ENCODE data around the gene CACNA2D2. TPM values are rescaled to one million over a fixed set of nuclear protein-coding genes. Genes with fewer than 3 reads are reported as not detected.

CACNA2D2 gene
- total RNA-seq, 1 donor from 2014 or later, result 19.4 TPM

DNA sequence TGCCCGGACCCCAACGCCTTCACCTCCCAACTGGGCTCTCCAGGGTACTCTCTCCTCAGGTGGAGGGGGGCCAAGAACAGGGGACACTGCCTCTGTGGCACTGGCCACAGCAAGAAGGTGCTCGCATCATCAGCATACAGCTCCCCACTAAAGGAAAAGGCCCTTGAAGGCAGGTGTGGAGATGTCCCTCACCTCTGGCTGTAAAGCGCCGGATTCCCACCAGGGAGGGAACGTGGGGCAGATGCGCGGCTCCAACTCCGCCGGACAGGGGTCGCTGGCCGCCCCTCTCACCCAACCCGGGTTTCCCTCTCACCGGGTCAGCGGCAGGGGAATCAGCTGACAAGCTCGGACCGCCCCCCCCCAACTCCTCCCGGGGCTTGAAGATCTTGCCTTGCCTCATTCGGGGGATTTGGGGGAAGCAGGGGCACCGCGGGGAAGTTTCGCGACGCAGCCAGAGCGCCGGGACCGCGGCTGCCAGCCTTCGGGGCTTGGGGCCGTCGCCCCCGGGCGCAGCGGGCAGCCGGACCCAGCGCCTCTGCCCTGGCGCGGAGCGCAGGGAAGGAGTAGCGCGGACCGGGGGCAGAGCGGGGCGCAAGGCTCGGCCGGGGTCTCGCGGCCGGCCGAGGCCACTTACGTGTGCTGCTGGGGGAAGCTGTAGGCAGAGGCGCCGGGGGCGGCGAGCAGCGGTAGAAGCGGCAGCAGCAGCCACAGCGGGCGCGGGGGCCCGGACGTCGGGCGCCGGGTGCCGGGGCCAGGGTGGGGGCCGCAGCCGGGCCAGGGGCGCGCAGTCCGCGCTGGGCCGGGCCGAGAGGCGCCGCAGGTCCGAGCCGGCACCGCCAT lies 630 bp downstream of the CACNA2D2 start:
- Mint-ChIP-seq H3K4me1 (ENCODE audit: unreplicated experiment) (peaks cover 12% of the 10 kb centered on the region), H3K9me3 (no peaks in the 10 kb centered on the region), H3K36me3 (no peaks in the 10 kb centered on the region), H3K27me3 (peaks cover 47% of the 10 kb centered on the region), H3K27ac (no peak overlapping the region), H3K4me3 (peak overlapping the region; percentile 86)
- TF ChIP-seq, protein P1, sequence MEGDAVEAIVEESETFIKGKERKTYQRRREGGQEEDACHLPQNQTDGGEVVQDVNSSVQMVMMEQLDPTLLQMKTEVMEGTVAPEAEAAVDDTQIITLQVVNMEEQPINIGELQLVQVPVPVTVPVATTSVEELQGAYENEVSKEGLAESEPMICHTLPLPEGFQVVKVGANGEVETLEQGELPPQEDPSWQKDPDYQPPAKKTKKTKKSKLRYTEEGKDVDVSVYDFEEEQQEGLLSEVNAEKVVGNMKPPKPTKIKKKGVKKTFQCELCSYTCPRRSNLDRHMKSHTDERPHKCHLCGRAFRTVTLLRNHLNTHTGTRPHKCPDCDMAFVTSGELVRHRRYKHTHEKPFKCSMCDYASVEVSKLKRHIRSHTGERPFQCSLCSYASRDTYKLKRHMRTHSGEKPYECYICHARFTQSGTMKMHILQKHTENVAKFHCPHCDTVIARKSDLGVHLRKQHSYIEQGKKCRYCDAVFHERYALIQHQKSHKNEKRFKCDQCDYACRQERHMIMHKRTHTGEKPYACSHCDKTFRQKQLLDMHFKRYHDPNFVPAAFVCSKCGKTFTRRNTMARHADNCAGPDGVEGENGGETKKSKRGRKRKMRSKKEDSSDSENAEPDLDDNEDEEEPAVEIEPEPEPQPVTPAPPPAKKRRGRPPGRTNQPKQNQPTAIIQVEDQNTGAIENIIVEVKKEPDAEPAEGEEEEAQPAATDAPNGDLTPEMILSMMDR (conservative IDR thresholded peaks at IDR 0.05), result no peak
- no peak for DNase-seq (ENCODE audit: extremely low spot score, unreplicated experiment)

DNA sequence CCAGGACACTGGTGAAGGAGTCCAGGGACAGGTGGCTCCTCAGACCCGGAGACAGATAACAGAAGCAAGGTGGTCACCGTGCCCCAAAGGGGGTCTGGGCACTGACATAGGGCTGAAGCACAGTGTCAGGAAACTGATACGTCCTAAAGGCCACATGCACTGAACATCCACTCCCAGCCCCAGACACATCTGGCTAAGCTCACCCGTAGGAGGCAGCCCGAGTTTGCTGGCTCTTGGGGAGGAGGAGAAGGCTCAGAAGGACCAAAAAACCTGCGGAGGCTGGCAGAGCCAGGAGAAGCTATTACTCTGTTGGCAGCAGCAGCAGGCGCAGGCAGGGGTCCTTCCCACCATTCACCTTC lies 1.2 kb downstream of the CACNA2D2 start:
- H3K27me3 Mint-ChIP-seq, result peaks cover 50% of the 10 kb centered on the region
- H3K4me3 Mint-ChIP-seq, result peak overlapping the region; percentile 86
- no peaks in the 10 kb centered on the region for H3K36me3 Mint-ChIP-seq
- H3K27ac Mint-ChIP-seq, result no peak overlapping the region
- no peak for DNase-seq (ENCODE audit: extremely low spot score, unreplicated experiment)
- H3K4me1 Mint-ChIP-seq (ENCODE audit: unreplicated experiment), result peaks cover 13% of the 10 kb centered on the region
- TF ChIP-seq, protein P1 (conservative IDR thresholded peaks at IDR 0.05), result no peak
- H3K9me3 Mint-ChIP-seq, result no peaks in the 10 kb centered on the region

DNA sequence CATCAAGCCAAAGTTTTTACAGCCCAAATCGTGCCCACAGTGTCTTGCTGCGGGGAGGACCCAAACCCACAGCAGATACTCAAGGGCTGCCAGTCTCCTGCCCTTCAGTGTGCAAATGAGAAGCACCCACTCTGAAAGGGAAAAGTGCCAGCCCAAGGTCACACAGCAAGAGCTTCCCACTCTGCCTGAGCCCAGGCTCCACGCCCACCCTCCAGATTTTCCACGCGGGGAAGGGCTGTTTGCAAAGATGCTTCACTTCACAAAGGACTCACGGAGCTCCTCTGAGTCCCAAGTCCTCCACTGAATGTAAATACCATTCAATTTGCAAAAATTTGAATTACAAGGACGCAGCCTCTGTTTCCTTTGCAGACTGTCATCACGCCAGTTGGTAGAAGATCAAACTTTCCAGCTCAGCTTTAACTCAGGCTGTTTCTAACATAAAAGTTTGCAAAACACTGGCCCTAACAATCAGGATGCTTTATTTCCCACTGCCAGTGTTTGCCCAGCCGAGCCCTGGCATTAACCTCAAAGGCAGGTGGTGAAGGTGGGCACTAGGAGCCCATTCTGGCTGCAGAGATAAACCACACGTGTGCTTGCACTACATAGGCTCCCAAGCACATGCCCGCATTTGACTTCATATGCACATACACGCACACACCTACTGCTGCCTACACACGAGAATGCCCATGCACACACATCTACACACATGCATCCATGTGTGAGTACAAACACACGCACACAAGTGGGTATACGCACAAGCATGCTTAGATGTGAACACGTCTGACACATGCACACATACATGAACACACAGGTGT lies 7.6 kb downstream of the CACNA2D2 start:
- peaks cover 25% of the 10 kb centered on the region for H3K27me3 Mint-ChIP-seq
- H3K4me1 Mint-ChIP-seq (ENCODE audit: unreplicated experiment), result peaks cover 12% of the 10 kb centered on the region
- H3K4me3 Mint-ChIP-seq, result no peak overlapping the region

DNA sequence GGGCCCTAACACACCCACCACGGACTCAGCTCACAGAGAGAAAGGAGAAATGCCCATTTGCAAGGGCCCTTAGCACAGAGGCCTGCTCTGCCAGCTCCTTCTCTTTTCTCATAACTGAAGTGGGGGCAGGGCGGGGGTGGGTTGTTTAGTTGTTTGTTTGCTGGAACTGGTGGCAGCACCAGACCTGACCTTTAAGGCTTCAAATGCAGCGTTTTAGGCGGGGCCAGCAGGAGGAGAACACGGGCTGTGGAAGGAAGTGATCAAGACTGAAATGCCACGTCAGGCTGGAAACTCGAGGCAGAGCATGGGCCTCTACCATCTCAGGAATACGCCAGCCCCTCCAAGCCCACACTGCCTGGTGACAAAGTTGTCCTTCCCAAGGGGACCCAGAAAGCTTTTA lies 9.3 kb downstream of the CACNA2D2 start:
- Mint-ChIP-seq H3K4me1 (ENCODE audit: unreplicated experiment) (peaks cover 12% of the 10 kb centered on the region), H3K27me3 (peaks cover 12% of the 10 kb centered on the region), H3K9me3 (no peaks in the 10 kb centered on the region), H3K4me3 (no peak overlapping the region), H3K36me3 (no peaks in the 10 kb centered on the region), H3K27ac (no peak overlapping the region)
- DNase-seq (ENCODE audit: extremely low spot score, unreplicated experiment), result no peak
- TF ChIP-seq, protein P1 (conservative IDR thresholded peaks at IDR 0.05), result no peak

More for the DNA sequence above, 7.6 kb downstream of the CACNA2D2 start:
- DNase-seq (ENCODE audit: extremely low spot score, unreplicated experiment), result no peak
- Mint-ChIP-seq H3K36me3 (no peaks in the 10 kb centered on the region), H3K27ac (no peak overlapping the region), H3K9me3 (no peaks in the 10 kb centered on the region)
- TF ChIP-seq, protein P1 (conservative IDR thresholded peaks at IDR 0.05), result no peak

DNA sequence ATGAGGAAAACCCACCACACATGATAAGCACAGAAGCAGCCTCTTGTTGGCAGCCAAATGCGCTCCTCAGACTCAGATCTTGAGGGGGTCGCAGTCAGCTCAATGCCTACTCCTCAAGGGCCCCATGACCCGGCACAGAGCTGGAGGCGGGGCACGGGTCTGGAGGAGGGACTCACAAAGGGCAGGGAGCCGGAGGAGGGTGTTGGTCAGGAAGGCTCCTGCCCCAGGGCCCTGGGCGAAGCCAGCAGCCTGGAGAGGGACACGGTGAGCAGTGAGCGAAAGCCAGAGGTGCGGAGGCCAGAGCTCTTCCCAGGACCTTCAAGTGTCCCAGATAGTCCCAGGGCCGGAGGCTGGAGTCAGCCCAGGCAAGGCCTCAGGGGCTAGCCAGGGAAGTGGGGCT lies 9.8 kb downstream of the CACNA2D2 start:
- no peaks in the 10 kb centered on the region for H3K36me3 Mint-ChIP-seq
- no peaks in the 10 kb centered on the region for H3K9me3 Mint-ChIP-seq
- H3K4me1 Mint-ChIP-seq (ENCODE audit: unreplicated experiment), result peaks cover 8% of the 10 kb centered on the region
- DNase-seq (ENCODE audit: extremely low spot score, unreplicated experiment), result no peak
- H3K27ac Mint-ChIP-seq, result no peak overlapping the region
- TF ChIP-seq, protein P1 (conservative IDR thresholded peaks at IDR 0.05), result no peak
- peaks cover 7% of the 10 kb centered on the region for H3K27me3 Mint-ChIP-seq
- no peak overlapping the region for H3K4me3 Mint-ChIP-seq
